ENCODE data around the gene PTOV1.

PTOV1 gene

DNA sequence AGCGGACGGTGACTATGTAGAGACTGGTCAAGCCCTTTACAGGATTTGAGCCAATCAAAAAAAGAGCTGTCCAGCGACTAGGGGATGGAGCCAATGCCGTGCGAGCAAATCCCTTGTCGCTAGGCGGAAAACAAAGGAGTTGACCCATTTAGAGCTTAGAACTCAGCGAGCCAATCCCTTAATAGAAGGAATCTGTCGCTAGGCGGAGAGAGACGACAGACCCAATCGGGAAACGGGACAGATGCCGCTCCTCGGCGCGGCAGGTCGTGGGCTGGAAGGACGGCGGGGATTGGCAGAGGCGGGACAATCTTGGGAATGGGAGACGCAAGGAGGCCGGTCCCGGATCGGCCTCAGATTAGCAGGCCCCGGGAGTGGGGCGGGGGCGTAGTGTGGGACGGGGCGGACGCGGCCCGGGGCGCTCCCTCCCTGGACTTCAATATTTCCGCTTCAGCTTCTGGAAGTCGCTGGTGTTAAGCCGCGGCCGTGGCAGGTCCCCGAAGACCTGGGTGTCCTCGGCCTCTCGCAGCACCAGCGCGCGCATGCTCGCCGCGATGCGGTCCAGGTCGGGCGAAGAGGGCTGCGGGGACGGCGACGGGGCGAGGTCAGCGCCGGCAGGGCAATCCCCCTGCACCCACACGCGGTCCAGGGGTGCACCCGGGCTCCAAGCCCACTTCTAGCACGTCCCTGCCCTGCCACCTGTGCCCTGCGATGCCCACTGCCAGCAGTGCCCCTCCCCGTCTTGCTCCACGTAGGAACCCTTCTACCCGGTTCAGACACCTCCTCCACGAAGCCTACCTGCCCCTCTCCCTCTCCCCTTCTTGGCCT lies 18.7 kb downstream of the PTOV1 start:
- Mint-ChIP-seq H3K4me3 (no peak overlapping the region), H3K4me1 (peaks cover 40% of the 10 kb centered on the region), H3K9me3 (no peaks in the 10 kb centered on the region), H3K27ac (ENCODE audit: low read depth) (no peak overlapping the region), H3K27me3 (no peaks in the 10 kb centered on the region), H3K36me3 (ENCODE audit: insufficient read depth) (peaks cover 23% of the 10 kb centered on the region)
- DNase-seq (ENCODE audit: low spot score in 2 of 2) (peak; percentile 85 to 88), ATAC-seq (replicated peaks; ENCODE audit: extremely low read depth, poor library complexity, severe bottlenecking) (peak; percentile 77)

DNA sequence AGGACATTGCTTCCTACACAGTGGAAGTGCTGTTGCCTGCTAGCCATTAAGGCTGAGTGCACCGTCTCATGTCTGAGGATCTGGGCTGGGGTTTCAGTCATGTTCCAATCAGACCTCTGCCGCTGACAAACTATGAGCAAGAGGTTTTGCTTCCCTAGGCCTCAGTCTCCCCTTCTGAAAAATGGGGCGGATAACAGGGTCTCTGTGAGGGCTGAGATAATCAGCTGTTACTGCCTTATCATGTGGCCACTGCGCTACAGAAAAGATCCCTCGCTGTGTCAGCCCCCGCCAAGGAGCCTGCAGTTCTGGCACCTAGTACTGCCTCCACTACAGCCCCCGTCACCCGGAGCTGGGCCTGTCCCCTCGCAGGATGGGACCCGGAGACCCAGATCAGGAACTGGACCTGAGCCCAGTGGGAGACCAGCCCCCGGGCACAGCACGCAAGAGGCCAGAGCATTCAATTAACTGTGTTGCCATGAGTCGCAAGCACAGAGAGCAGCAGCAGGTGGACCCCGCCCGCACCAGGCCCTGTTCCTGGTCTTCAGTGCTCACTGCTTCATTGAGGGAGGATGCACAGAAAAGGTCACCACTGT lies 19.4 kb downstream of the PTOV1 start:
- H3K4me1 Mint-ChIP-seq = peaks cover 43% of the 10 kb centered on the region

DNA sequence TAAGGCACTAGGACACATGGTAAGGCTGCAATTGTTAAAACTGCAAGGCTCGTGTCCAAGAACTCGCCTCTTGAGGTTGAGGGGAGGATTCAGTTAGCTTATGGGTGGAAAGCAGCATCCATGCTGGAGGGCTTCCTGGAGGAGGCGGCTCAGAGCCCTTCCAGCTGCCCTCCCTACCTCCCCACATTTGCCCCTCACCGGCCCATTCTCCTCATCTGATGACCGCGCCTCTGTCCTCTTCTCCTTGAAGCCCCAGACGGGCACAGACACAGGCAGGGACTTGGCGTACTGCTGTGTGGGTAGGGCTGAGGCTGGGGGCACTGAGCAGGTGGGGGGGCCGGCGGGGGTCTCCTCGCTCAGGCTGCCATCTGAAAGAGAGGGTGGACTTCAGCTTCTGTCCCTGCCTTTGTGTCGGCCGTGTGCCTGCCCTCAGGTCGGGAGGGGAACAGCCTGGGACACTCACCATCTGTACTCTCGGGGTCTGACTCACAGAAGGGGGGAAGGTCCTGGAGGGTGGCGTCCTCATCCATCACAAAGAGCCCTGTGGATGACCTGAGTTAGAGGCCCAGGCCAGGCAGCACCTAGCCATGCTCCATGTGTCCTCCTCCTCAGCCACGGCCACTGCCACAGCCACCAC lies 20.5 kb downstream of the PTOV1 start:
- DNase-seq (ENCODE audit: low spot score in 2 of 2) (no peak), ATAC-seq (replicated peaks; ENCODE audit: extremely low read depth, poor library complexity, severe bottlenecking) (no peak)
- H3K36me3 Mint-ChIP-seq (ENCODE audit: insufficient read depth) = peaks cover 19% of the 10 kb centered on the region
- H3K4me3 Mint-ChIP-seq = peak overlapping the region; percentile 13
- H3K9me3 Mint-ChIP-seq = no peaks in the 10 kb centered on the region
- H3K27ac Mint-ChIP-seq (ENCODE audit: low read depth) = no peak overlapping the region
- peaks cover 40% of the 10 kb centered on the region for H3K4me1 Mint-ChIP-seq
- no peaks in the 10 kb centered on the region for H3K27me3 Mint-ChIP-seq

More for the DNA sequence above, 19.4 kb downstream of the PTOV1 start:
- Mint-ChIP-seq H3K36me3 (ENCODE audit: insufficient read depth) (peaks cover 21% of the 10 kb centered on the region), H3K9me3 (no peaks in the 10 kb centered on the region), H3K27me3 (no peaks in the 10 kb centered on the region), H3K4me3 (no peak overlapping the region), H3K27ac (ENCODE audit: low read depth) (no peak overlapping the region)
- ATAC-seq (replicated peaks; ENCODE audit: extremely low read depth, poor library complexity, severe bottlenecking) (no peak), DNase-seq (ENCODE audit: low spot score in 2 of 2) (no peak)

DNA sequence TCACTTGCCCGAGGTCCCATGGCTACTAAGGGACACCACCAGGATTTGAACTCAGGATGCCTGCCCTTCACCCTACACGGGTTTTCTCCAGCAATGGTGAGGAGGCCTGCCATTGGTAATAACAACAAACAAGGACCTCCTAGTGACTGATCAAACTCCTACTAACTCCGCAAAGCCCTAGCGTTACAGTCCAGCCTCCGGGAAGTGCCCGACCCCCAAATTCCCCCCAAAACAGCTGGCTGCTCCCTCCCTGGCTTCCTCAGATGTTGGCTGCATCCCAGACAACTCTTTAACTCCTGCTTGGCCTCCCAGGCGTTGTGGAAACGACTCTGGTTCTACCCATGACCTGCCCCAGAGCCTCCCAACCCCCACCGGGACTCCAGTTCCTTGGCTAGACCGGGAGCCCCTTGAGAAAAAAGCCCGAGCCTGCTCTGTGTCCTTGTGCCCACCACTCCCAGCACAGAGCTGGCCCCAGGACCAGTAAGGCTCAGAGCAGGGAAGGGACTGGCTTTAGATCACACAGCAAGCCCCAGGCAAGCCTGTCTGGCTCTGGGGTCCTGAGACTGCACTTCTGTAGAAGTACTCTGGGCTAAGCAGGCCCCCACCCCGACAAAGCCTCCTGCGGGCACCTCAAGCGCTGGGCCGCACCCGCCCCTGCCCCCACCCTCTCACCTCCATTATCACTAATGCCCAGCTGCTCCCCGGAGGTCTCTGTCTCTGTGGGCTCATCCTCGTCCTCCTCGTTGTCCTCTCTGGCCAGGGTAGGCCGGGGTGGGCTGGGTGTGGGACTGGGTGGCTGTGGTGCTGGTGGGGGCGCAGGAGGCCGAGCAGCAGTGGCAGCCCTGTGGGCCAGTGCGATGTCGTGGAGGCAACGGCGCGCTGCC lies 21.5 kb downstream of the PTOV1 start:
- ATAC-seq (replicated peaks; ENCODE audit: extremely low read depth, poor library complexity, severe bottlenecking) (no peak), DNase-seq (ENCODE audit: low spot score in 2 of 2) (no peak)
- Mint-ChIP-seq H3K27ac (ENCODE audit: low read depth) (no peak overlapping the region), H3K36me3 (ENCODE audit: insufficient read depth) (peaks cover 9% of the 10 kb centered on the region), H3K9me3 (no peaks in the 10 kb centered on the region), H3K4me3 (peak overlapping the region; percentile 13), H3K4me1 (peaks cover 32% of the 10 kb centered on the region), H3K27me3 (no peaks in the 10 kb centered on the region)

DNA sequence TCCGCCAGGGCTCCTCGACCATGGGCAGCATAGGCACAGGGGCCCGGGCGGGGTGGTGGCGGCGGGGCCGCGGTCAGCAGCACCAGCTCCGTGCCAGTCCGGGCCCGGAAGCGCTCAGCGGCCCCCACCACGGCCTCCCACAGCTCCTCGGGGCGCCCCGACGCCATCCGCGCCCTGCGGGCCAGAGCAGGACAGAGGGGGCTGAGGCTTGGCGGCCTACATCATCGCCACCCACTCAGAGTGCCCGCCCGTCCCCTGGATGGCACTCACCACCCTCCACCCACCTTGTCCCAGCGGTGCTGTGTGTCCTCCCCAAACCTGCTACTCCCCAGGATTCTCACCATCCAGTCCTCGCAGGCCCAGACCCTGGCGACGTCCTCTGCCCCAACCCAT lies 22.2 kb downstream of the PTOV1 start:
- H3K9me3 Mint-ChIP-seq = no peaks in the 10 kb centered on the region
- ATAC-seq (replicated peaks; ENCODE audit: extremely low read depth, poor library complexity, severe bottlenecking) (no peak), DNase-seq (ENCODE audit: low spot score in 2 of 2) (no peak)
- peaks cover 30% of the 10 kb centered on the region for H3K4me1 Mint-ChIP-seq
- H3K36me3 Mint-ChIP-seq (ENCODE audit: insufficient read depth) = peaks cover 4% of the 10 kb centered on the region
- H3K27me3 Mint-ChIP-seq = no peaks in the 10 kb centered on the region
- H3K27ac Mint-ChIP-seq (ENCODE audit: low read depth) = no peak overlapping the region
- H3K4me3 Mint-ChIP-seq = no peak overlapping the region

DNA sequence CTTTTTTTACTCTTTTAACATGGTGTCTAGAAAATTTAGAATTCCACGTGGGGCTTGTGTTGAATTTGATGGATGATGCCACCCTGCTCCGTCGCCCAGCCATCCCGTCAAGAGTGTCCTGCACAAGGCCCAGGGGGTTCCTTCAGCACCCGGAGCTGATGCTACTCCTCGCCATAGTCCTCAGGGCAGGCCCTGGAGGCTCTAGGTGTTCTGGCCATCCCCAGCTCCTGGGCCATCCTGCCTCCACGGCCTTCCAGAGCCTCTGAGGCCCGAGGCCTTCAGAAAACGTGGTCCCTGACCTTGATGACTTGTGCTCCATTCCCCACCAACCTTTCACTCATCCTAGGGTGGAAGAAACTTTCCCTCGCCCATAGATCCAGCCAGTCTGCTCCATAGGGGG lies 22.9 kb downstream of the PTOV1 start:
- Mint-ChIP-seq H3K27me3 (no peaks in the 10 kb centered on the region), H3K36me3 (ENCODE audit: insufficient read depth) (peaks cover 4% of the 10 kb centered on the region), H3K9me3 (no peaks in the 10 kb centered on the region), H3K27ac (ENCODE audit: low read depth) (no peak overlapping the region), H3K4me3 (no peak overlapping the region), H3K4me1 (peaks cover 37% of the 10 kb centered on the region)
- no peak for ATAC-seq (replicated peaks; ENCODE audit: extremely low read depth, poor library complexity, severe bottlenecking)
- no peak for DNase-seq (ENCODE audit: low spot score in 2 of 2)

DNA sequence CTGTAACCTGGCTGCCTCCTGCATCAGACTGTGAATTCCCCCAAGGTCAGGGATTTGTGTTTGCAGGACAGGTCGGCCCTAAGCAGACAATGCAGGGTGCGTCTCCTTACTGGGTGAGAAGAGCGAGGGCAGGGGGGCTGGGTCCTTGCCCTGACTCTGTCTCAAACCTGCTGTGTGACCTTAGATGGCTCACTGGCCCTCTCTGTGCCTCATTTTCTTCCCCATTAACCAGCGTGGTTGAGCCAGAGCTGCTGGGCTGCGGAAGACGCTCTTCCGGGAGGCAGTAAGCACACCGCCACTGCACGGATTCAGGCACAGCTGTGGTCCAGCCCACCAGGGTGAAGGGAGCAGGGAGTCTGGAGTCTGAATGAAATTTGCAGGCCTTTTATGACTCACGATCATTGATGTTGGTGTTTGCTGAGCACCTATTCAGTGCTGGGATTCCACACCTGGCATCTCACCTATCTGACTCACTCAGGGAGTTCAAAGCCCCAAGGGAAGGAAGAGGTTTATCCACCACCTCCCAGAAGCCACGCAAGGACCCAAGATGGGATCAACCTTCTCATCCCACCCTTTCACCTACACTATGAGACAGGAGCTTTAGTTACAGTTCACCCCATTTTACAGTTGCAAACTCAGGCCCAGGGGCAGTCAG lies 23.7 kb downstream of the PTOV1 start:
- Mint-ChIP-seq H3K4me1 (peaks cover 41% of the 10 kb centered on the region), H3K4me3 (no peak overlapping the region), H3K36me3 (ENCODE audit: insufficient read depth) (peaks cover 10% of the 10 kb centered on the region), H3K9me3 (no peaks in the 10 kb centered on the region), H3K27ac (ENCODE audit: low read depth) (no peak overlapping the region), H3K27me3 (no peaks in the 10 kb centered on the region)
- ATAC-seq (replicated peaks; ENCODE audit: extremely low read depth, poor library complexity, severe bottlenecking) (no peak), DNase-seq (ENCODE audit: low spot score in 2 of 2) (no peak)

DNA sequence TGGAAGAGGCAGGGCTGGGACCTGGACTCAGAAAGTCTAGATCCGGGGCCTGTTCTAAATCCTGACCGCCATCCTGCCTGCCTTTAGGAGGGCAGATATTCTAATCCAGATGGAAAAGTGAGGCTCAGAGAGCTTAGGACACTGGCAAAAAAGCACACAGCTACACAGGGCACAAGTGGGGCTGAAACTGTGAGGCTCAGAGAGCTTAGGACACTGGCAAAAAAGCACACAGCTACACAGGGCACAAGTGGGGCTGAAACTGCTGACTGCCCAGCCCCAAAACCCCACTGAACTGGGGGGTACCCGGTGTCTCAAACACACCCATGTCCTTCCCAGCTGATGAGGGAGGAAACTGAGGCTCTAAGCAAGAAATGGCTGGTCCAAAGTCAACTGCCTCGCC lies 24.2 kb downstream of the PTOV1 start:
- Mint-ChIP-seq H3K4me1 (peaks cover 39% of the 10 kb centered on the region), H3K27me3 (no peaks in the 10 kb centered on the region), H3K9me3 (no peaks in the 10 kb centered on the region), H3K36me3 (ENCODE audit: insufficient read depth) (peaks cover 10% of the 10 kb centered on the region), H3K27ac (ENCODE audit: low read depth) (no peak overlapping the region), H3K4me3 (no peak overlapping the region)
- no peak for DNase-seq (ENCODE audit: low spot score in 2 of 2)
- no peak for ATAC-seq (replicated peaks; ENCODE audit: extremely low read depth, poor library complexity, severe bottlenecking)

DNA sequence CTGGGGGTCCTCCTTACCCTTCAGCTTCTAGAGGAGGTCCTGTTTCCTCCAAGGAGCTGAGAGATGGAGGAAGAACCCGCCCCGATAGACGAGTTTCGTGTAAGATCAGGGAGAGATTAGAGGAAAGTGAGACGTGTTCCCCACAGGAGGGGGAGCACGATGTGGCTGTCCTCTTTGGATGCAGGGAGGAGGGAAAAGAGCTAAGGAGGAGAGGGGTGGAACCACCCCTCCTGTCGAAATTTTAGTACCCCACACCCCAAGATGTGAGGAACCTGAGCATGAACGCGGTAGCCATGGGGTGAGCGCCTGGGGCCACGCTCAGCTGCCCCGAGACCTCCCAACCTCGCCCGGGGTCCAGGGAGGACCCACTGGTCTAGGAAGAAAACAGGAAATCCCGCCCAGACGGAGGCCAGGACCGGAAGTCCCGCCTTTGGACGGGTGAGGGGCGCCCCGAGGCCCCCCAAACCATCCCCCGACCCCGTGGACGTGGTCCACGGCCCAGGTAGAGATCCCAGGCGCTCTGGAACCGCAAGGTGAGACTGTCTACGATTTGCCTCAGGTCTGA lies 25.0 kb downstream of the PTOV1 start:
- peaks cover 11% of the 10 kb centered on the region for H3K36me3 Mint-ChIP-seq (ENCODE audit: insufficient read depth)
- no peak for DNase-seq (ENCODE audit: low spot score in 2 of 2)
- ATAC-seq (replicated peaks; ENCODE audit: extremely low read depth, poor library complexity, severe bottlenecking) = no peak
- H3K9me3 Mint-ChIP-seq = no peaks in the 10 kb centered on the region
- no peak overlapping the region for H3K27ac Mint-ChIP-seq (ENCODE audit: low read depth)
- H3K4me1 Mint-ChIP-seq = peaks cover 33% of the 10 kb centered on the region
- H3K27me3 Mint-ChIP-seq = no peaks in the 10 kb centered on the region
- H3K4me3 Mint-ChIP-seq = no peak overlapping the region

DNA sequence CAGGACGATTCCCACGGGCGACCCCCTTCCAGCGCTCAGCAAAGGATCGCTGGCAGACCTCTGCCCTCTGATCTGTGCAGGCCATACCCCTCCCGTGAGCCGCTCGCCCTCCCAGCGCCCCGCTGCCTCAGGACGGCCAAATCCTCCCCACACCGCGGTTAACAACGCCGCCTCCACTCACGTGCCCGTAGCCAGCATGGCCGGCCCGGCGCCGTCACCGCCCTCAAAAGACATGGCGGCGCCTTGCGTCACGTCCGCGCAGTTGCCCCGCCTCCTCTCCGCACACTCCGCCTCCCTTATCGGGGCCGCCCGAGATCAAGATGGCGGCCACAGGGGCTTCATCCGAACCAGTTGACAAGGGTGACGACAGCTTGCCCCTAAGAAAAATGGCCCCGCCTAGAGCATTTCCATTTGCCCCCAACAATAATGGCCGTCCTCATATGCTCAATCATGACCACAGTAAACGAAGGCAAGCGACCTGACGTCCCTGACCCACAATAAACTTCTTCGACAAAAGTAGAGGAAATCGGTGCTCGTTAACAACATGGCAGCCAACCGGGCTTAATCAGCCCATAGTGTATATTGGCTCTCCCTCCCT lies 25.6 kb downstream of the PTOV1 start:
- H3K4me3 Mint-ChIP-seq = no peak overlapping the region
- H3K4me1 Mint-ChIP-seq = peaks cover 33% of the 10 kb centered on the region
- H3K9me3 Mint-ChIP-seq = no peaks in the 10 kb centered on the region

DNA sequence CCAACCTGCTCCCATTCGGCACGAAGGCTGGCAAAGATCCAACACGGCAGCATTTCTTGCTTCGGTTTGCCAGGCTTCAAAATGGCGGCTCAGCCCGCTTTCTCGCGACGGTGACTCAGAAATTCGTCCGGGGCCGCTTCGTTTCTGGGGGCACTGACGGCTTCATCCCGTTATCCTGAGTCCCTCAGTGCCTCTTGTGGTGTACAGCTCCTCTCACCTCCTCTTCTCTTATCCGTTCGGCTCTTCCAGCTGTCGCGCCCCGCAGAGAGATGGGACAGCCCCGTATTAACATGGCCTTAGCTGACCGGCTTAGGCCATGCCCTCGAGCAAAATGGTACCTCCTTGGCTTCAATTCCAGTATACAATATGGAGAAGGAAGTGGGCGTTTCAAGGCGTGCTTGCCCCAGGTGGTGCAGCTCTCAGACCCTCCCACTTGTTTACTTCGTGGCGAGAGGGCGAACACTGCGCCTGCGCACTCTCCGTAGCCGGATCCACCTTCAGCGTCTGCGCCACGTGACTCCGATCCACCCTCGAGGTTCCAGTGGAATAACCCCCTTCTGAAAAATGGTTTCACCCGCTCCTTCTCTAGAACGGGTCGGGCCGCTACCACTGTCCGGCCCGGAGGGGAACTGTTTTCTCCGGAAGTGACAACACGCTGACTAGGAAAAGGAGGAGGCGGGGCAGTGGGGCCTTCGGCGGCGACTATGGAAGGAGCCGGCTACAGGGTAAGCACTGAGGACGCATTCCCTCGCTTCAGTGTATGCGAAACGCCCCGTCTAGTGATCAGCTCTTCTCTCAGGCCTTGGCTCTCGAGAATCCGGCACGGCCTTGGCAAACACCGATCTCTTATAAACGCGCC lies 26.3 kb downstream of the PTOV1 start, which contains the start of the genes AKT1S1 and TBC1D17:
TSS of gene AKT1S1 (minus strand) at position 336 of the 859 bp plus-strand sequence. CDS start 4,060 bp downstream, outside the sequence.
TSS of gene TBC1D17 (plus strand) at position 683 of the 859 bp plus-strand sequence. CDS start at position 705, 22 bp downstream.
- Mint-ChIP-seq H3K4me1 (peaks cover 27% of the 10 kb centered on the region), H3K27ac (ENCODE audit: low read depth) (no peak within 1 kb of the TSS), H3K9me3 (no peaks in the 10 kb centered on the region), H3K27me3 (no peaks in the 10 kb centered on the region), H3K36me3 (ENCODE audit: insufficient read depth) (peaks cover 17% of the 10 kb centered on the region), H3K4me3 (no peak within 1 kb of the TSS)
- DNase-seq (ENCODE audit: low spot score in 2 of 2) (peak; percentile 95 to 100), ATAC-seq (replicated peaks; ENCODE audit: extremely low read depth, poor library complexity, severe bottlenecking) (peak; percentile 75)

More for the DNA sequence above, 25.6 kb downstream of the PTOV1 start:
- peak; percentile 95 to 99 for DNase-seq (ENCODE audit: low spot score in 2 of 2)
- Mint-ChIP-seq H3K27me3 (no peaks in the 10 kb centered on the region), H3K27ac (ENCODE audit: low read depth) (no peak overlapping the region), H3K36me3 (ENCODE audit: insufficient read depth) (peaks cover 14% of the 10 kb centered on the region)
- ATAC-seq (replicated peaks; ENCODE audit: extremely low read depth, poor library complexity, severe bottlenecking) = peak; percentile 64

Data from central memory CD8-positive, alpha-beta T cell (primary cell).